ENCODE results near the gene BTD. TPM values are rescaled to one million over a fixed set of nuclear protein-coding genes. Genes with fewer than 3 reads are reported as not detected.

The BTD gene
- total RNA-seq, 1 experiment from 2014 or later, result 15.6 TPM

DNA sequence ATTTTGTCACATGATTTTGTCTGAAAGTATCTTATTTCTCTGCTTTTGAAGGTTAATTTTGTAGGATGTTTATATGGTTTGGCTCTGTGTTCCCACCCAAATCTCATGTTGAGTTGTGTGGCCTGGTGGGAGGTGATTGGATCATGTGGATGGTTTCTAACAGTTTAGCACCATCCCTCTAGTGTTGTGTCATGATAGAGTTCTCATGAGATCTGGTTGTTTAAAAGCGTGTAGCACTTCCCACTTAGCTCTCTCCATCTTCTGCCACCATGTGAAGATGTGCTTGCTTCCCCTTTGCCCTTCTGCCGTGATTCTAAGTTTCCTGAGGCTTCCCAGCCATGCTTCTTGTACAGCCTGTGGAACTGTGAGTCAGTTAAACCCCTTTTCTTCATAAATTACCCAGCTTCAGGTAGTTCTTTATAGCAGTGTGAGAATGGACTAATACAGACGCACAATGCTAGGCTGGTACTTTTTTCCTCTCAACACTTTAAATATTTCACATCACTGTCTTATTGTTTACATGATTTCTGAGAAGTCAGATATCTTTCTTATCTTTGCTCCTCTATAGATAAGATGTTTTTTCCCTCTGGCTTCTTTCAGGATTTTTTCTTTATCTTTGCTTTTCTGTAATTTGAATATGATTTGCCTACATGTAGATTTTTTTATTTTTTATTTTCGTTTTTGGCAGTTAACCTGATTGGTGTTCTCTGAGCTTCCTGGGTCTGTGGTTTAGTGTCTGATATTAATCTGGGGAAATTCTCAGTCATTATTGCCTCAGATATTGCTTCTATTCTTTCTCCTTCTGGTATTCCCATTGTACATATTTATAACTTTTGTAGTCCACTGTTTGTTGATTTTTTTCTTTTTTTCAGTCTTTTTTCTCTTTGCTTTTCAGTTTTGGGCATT is 22.2 kb downstream of the BTD start:
- Histone ChIP-seq H3K79me2 (ENCODE audit: low read depth) (no peaks in the 10 kb centered on the region), H3K9me3 (ENCODE audit: insufficient read depth, low read depth) (peaks cover 15% of the 10 kb centered on the region; the same call in 1 of the 2 replicates), H3K9me2 (ENCODE audit: insufficient read depth) (no peaks in the 10 kb centered on the region), H2AFZ (no peak overlapping the region), H3K27ac (no peak overlapping the region), H3K4me1 (replicated peaks; ENCODE audit: insufficient read depth) (no peaks in the 10 kb centered on the region), H3K27me3 (ENCODE audit: insufficient read depth, low read depth) (no peaks in the 10 kb centered on the region), H4K20me1 (ENCODE audit: insufficient read depth) (no peaks in the 10 kb centered on the region), H3K4me2 (no peak overlapping the region), H3K4me3 (no peak overlapping the region), H3F3A (ENCODE audit: insufficient read depth, low read depth) (no peaks in the 10 kb centered on the region), H3K36me3 (ENCODE audit: low read depth) (no peaks in the 10 kb centered on the region)
- ChIA-PET POLR2A (ENCODE audit: unreplicated experiment) (no interaction called here), CTCF (no interaction called here)
- DNase-seq, result no peak
- BruUV-seq (replicated peaks), result no TSS peak
- TF ChIP-seq, protein P1, sequence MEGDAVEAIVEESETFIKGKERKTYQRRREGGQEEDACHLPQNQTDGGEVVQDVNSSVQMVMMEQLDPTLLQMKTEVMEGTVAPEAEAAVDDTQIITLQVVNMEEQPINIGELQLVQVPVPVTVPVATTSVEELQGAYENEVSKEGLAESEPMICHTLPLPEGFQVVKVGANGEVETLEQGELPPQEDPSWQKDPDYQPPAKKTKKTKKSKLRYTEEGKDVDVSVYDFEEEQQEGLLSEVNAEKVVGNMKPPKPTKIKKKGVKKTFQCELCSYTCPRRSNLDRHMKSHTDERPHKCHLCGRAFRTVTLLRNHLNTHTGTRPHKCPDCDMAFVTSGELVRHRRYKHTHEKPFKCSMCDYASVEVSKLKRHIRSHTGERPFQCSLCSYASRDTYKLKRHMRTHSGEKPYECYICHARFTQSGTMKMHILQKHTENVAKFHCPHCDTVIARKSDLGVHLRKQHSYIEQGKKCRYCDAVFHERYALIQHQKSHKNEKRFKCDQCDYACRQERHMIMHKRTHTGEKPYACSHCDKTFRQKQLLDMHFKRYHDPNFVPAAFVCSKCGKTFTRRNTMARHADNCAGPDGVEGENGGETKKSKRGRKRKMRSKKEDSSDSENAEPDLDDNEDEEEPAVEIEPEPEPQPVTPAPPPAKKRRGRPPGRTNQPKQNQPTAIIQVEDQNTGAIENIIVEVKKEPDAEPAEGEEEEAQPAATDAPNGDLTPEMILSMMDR (conservative IDR thresholded peaks at IDR 0.05), result no peak
- no peak for TF ChIP-seq EZH2 (IDR thresholded peaks at IDR 0.05; ENCODE audit: low read depth)
- intact Hi-C loops (cut with micrococcal nuclease; ENCODE audit: unreplicated experiment), result no loop called here

DNA sequence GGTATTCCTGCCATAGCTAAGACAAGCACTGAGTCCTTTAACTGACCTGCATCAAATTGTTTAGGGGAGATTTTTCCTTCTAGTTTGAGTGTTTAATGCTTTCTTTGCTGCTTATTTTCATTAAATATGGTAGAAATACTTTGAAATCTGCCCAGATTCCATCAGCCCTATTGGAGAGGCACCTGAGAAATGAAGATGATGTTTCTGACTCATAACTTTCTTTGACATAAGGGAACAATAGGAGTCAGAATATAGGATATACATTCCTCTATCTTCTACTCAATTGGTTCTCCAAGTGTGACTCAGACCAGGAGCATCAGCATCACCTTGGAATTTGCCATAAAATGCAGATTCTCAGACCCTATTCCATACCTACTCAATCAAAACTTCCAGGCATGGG is 27.4 kb downstream of the BTD start:
- Histone ChIP-seq H4K20me1 (ENCODE audit: insufficient read depth) (no peaks in the 10 kb centered on the region), H3K9me2 (ENCODE audit: insufficient read depth) (no peaks in the 10 kb centered on the region), H3K4me3 (no peak overlapping the region), H3K4me1 (replicated peaks; ENCODE audit: insufficient read depth) (peaks cover 43% of the 10 kb centered on the region), H3K27ac (no peak overlapping the region), H3K4me2 (no peak overlapping the region), H3K36me3 (ENCODE audit: low read depth) (no peaks in the 10 kb centered on the region), H3K27me3 (ENCODE audit: insufficient read depth, low read depth) (no peaks in the 10 kb centered on the region), H3K9me3 (ENCODE audit: insufficient read depth, low read depth) (no peaks in the 10 kb centered on the region), H3K79me2 (ENCODE audit: low read depth) (no peaks in the 10 kb centered on the region), H3F3A (ENCODE audit: insufficient read depth, low read depth) (peaks cover 22% of the 10 kb centered on the region), H2AFZ (no peak overlapping the region)
- BruUV-seq (replicated peaks), result no TSS peak
- intact Hi-C loops (cut with micrococcal nuclease; ENCODE audit: unreplicated experiment), result no loop called here
- POLR2A ChIA-PET (ENCODE audit: unreplicated experiment), result no interaction called here
- TF ChIP-seq, protein P1 (conservative IDR thresholded peaks at IDR 0.05), result no peak
- TF ChIP-seq EZH2 (IDR thresholded peaks at IDR 0.05; ENCODE audit: low read depth), result no peak
- CTCF ChIA-PET, result interaction anchor here (0.7 kb wide), 1 partner anchor 168 kb away, joined by 3 read pairs; no protein-coding TSS in a partner anchor
- DNase-seq, result no peak

DNA sequence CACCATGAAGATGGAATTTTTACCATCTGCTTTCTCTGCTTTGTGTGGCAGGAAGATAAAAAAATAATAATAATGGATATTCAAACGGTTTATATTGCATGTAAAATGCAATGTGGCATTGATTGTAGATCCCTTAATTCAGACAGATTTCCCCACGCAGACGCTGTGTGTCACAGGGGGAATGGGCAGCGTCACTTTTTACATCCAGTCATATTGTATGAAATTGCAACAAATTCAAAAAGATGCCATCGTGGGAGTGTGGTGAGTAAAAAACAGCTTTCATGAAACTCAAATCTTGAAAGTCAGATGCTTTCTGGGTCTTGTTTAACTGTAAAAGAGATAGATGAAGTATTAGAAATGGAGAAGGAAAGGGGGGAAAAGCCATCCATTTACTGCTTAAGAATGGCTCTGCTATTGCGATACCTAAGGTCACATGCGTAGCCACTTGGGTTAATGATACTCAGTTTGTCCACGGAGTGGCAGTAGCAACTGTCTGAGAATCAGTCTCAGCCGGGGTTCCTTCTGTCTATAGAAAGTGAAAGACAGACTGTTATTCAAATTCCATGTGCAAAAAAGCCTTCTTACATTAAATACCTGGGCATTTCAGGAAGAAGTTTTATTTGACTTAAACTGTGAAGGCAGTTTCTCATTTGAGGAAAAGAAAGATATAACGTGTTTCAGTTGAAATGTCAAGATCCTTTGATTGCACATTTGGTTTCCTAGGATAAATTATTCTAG is 28.5 kb downstream of the BTD start:
- CTCF ChIA-PET, result interaction anchor here (1.7 kb wide), 1 partner anchor 182 kb away, joined by 3 read pairs; no protein-coding TSS in a partner anchor
- BruUV-seq (replicated peaks), result no TSS peak
- H3K36me3 ChIP-seq (ENCODE audit: low read depth), result no peaks in the 10 kb centered on the region
- H3K4me1 ChIP-seq (replicated peaks; ENCODE audit: insufficient read depth), result peaks cover 54% of the 10 kb centered on the region
- H3K9me3 ChIP-seq (ENCODE audit: insufficient read depth, low read depth), result no peaks in the 10 kb centered on the region
- TF ChIP-seq EZH2 (IDR thresholded peaks at IDR 0.05; ENCODE audit: low read depth), result no peak
- TF ChIP-seq, protein P1 (conservative IDR thresholded peaks at IDR 0.05), result peak; percentile 79
- peak overlapping the region; percentile 15; the same call in 1 of the 2 replicates for H3K4me3 ChIP-seq
- no peaks in the 10 kb centered on the region; the same call in 1 of the 2 replicates for H3K79me2 ChIP-seq (ENCODE audit: low read depth)
- no peaks in the 10 kb centered on the region for H3K9me2 ChIP-seq (ENCODE audit: insufficient read depth)
- no peaks in the 10 kb centered on the region for H4K20me1 ChIP-seq (ENCODE audit: insufficient read depth)
- H3K27me3 ChIP-seq (ENCODE audit: insufficient read depth, low read depth), result no peaks in the 10 kb centered on the region
- peak; percentile 57 to 60 for DNase-seq
- intact Hi-C loops (cut with micrococcal nuclease; ENCODE audit: unreplicated experiment), result loop anchor here (1.0 to 10.0 kb wide), 5 partner anchors 37 to 637 kb away; partner anchors contain the start of gene OXNAD1
- H3K4me2 ChIP-seq, result peak overlapping the region; percentile 64
- peaks cover 32% of the 10 kb centered on the region for H3F3A ChIP-seq (ENCODE audit: insufficient read depth, low read depth)
- POLR2A ChIA-PET (ENCODE audit: unreplicated experiment), result interaction anchor here (0.5 kb wide), 1 partner anchor 13 kb away, joined by 14 read pairs; no protein-coding TSS in a partner anchor
- H2AFZ ChIP-seq, result no peak overlapping the region
- peak overlapping the region; percentile 79 for H3K27ac ChIP-seq
